IMR-90 (cell line): Measurements from ENCODE around the gene EXOG.

Experiments
- CEBPB ChIP-seq: IDR thresholded peaks from 2 replicates; pipeline ENCODE4 v1.6.1; 2012; ENCODE audit warnings: low read depth, low read length, improper control_type of control experiment
- CHD1 ChIP-seq: IDR thresholded peaks from 2 replicates; pipeline ENCODE4 v1.6.1; 2012; ENCODE audit warnings: low read depth, low read length, improper control_type of control experiment
- CTCF ChIP-seq: conservative IDR thresholded peaks from 2 replicates; pipeline ENCODE4 v1.5.1; 2012; ENCODE audit warnings: mild to moderate bottlenecking, low read depth, low read length, improper control_type of control experiment
- ELK1 ChIP-seq: fragments of 150-350 bp; IDR thresholded peaks from 2 replicates; pipeline ENCODE4 v1.6.1; 2016; ENCODE audit warnings: low read depth, mild to moderate bottlenecking, low read length, moderate library complexity, borderline replicate concordance
- POLR2A ChIP-seq: IDR thresholded peaks from 2 replicates; pipeline ENCODE4 v1.6.1; 2012; ENCODE audit warnings: mild to moderate bottlenecking, low read depth, low read length
- RCOR1 ChIP-seq: IDR thresholded peaks from 2 replicates; pipeline ENCODE4 v1.6.1; 2012; ENCODE audit warnings: mild to moderate bottlenecking, low read length, improper control_type of control experiment; ENCODE audit not compliant: insufficient replicate concordance
- SMC3 ChIP-seq: fragments of 150-350 bp; IDR thresholded peaks from 2 replicates; pipeline ENCODE4 v1.6.1; 2016; ENCODE audit warnings: low read depth, mild to moderate bottlenecking, antibody characterized with exemption, low read length, moderate library complexity

DNA sequence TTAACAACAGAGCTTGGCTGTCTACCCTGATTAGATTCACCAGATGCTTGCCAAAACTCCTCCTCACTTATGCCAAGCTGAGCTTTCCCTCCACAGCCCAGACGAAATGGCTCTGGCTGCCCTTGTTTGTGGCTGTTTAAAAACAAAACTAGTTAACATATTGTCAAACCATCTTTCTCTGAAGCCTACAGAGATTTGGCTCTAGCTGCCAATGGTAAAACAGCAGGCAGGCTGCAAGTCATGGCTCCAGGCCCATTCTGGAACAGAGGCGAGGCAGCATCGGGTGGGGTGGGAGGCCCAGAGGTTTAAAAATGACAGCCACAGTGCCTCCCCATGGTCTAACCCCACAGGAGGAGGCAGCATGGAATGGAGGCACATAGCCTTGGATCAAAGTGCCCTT is 77.4 kb downstream of the EXOG start:
- TF ChIP-seq CHD1 (no peak), POLR2A (no peak), CTCF (no peak), ELK1 (no peak), SMC3 (no peak), RCOR1 (no peak), CEBPB (no peak)
